IMR-90 (cell line): ENCODE results near the gene TGFB2. TPM values are rescaled to one million over a fixed set of nuclear protein-coding genes. Genes with fewer than 3 reads are reported as not detected.

Experiments
- ATAC-seq: fragments of 200-7000 bp; cut with Tn5 transposase; 2 replicates; pipeline ENCODE4 v1.9.1; 2020; ENCODE audit warnings: low read depth, mild to moderate bottlenecking, moderate library complexity
- BruUV-seq: library from RNA; stranded (reverse); fragments of 400-500 nt; replicated peaks from 2 replicates; lab custom pipeline; 2021; lab: Mats Ljungman, UMichigan
- CTCF ChIA-PET: fragments of 300-600 bp; formaldehyde crosslinking; extraction: SDS; loops from one replicate; lab custom pipeline; 2021; ENCODE audit warnings: antibody characterized with exemption; lab: Yijun Ruan, JAX
- POLR2A ChIA-PET: fragments of 300-600 bp; sonication (Branson Sonifier 250); formaldehyde crosslinking; loops from one replicate; lab custom pipeline; 2022; ENCODE audit warnings: antibody characterized with exemption; ENCODE audit not compliant: unreplicated experiment; lab: Charles Lee
- DNase-seq: peaks from one replicate; pipeline ENCODE4 v3.0.0; 2013
- H2AFZ ChIP-seq: replicated peaks from 2 replicates; pipeline ENCODE3; 2013; ENCODE audit warnings: low read length, mild to moderate bottlenecking; ENCODE audit not compliant: poor library complexity
- H2AK5ac ChIP-seq: 2 replicates; pipeline ENCODE4 v1.6.1; 2013; ENCODE audit warnings: low read depth, low read length, inconsistent platforms
- H2AK9ac ChIP-seq: replicated peaks from 2 replicates; pipeline ENCODE3; 2013; ENCODE audit warnings: mild to moderate bottlenecking, low read depth, low read length, moderate library complexity; ENCODE audit not compliant: poor library complexity
- H2BK120ac ChIP-seq: 2 replicates; pipeline ENCODE4 v1.6.1; 2013; ENCODE audit warnings: low read depth, low read length, inconsistent platforms
- H2BK15ac ChIP-seq: 3 replicates; pipeline ENCODE4 v1.6.1; 2013; ENCODE audit warnings: low read depth, low read length, inconsistent platforms
- H2BK20ac ChIP-seq: 2 replicates; pipeline ENCODE4 v1.6.1; 2013; ENCODE audit warnings: low read depth, mild to moderate bottlenecking, inconsistent platforms, low read length, moderate library complexity
- H2BK5ac ChIP-seq: 2 replicates; pipeline ENCODE4 v1.6.1; 2013; ENCODE audit warnings: mild to moderate bottlenecking, low read depth, low read length, inconsistent platforms; ENCODE audit not compliant: poor library complexity, severe bottlenecking
- H3K14ac ChIP-seq: replicated peaks from 2 replicates; pipeline ENCODE4 v1.6.1; 2013; ENCODE audit warnings: low read depth, low read length, inconsistent platforms
- H3K18ac ChIP-seq: 2 replicates; pipeline ENCODE4 v1.6.1; 2013; ENCODE audit warnings: low read depth, low read length, control low read depth
- H3K23ac ChIP-seq: 2 replicates; pipeline ENCODE4 v1.6.1; 2013; ENCODE audit warnings: low read depth, low read length, inconsistent platforms
- H3K27ac ChIP-seq: 2 replicates; pipeline ENCODE4 v1.5.1; 2013; ENCODE audit warnings: mild to moderate bottlenecking, control low read depth, low read length; ENCODE audit not compliant: insufficient read depth
- H3K27me3 ChIP-seq: 2 replicates; pipeline ENCODE4 v1.6.1; 2013; ENCODE audit warnings: low read length; ENCODE audit not compliant: control insufficient read depth, insufficient read depth
- H3K36me3 ChIP-seq: 2 replicates; pipeline ENCODE4 v1.6.1; 2013; ENCODE audit warnings: low read length, mixed read lengths; ENCODE audit not compliant: control insufficient read depth, insufficient read depth
- H3K4ac ChIP-seq: 2 replicates; pipeline ENCODE4 v1.6.1; 2013; ENCODE audit warnings: low read depth, low read length, inconsistent platforms
- H3K4me1 ChIP-seq: 2 replicates; pipeline ENCODE4 v1.6.1; 2013; ENCODE audit warnings: low read length, mixed read lengths; ENCODE audit not compliant: control insufficient read depth, insufficient read depth
- H3K4me2 ChIP-seq: 2 replicates; pipeline ENCODE4 v1.6.1; 2013; ENCODE audit warnings: low read depth, mild to moderate bottlenecking, control low read depth, low read length, moderate library complexity
- H3K4me3 ChIP-seq: 2 replicates; pipeline ENCODE4 v1.5.1; 2013; ENCODE audit warnings: low read depth, mild to moderate bottlenecking, control low read depth, low read length, moderate library complexity; ENCODE audit not compliant: insufficient read depth
- H3K56ac ChIP-seq: 2 replicates; pipeline ENCODE4 v1.6.1; 2013; ENCODE audit warnings: low read length, inconsistent platforms; ENCODE audit not compliant: insufficient read depth; ENCODE audit errors: extremely low read depth
- H3K79me1 ChIP-seq, 2 experiments: 2 replicates each; pipeline ENCODE4 v1.6.1; 2013; ENCODE audit warnings: low read length in 2 of 2, inconsistent platforms in 1 of 2, low read depth in 1 of 2
- H3K9ac ChIP-seq: 2 replicates; pipeline ENCODE4 v1.6.1; 2013; ENCODE audit warnings: low read depth, low read length, control low read depth
- H3K9me1 ChIP-seq: 2 replicates; pipeline ENCODE4 v1.6.1; 2013; ENCODE audit warnings: low read length, inconsistent platforms; ENCODE audit not compliant: insufficient read depth
- H3K9me3 ChIP-seq: 2 replicates; pipeline ENCODE4 v1.6.1; 2013; ENCODE audit warnings: low read length; ENCODE audit not compliant: control insufficient read depth, insufficient read depth
- H4K20me1 ChIP-seq: 2 replicates; pipeline ENCODE4 v1.6.1; 2013; ENCODE audit warnings: low read length, inconsistent platforms; ENCODE audit not compliant: insufficient read depth
- H4K5ac ChIP-seq: 2 replicates; pipeline ENCODE4 v1.6.1; 2013; ENCODE audit warnings: mild to moderate bottlenecking, low read depth, low read length, control low read depth
- H4K8ac ChIP-seq, 2 experiments: 2 replicates each; pipeline ENCODE4 v1.6.1; 2013; ENCODE audit warnings: low read depth in 2 of 2, low read length in 2 of 2, control low read depth in 1 of 2, inconsistent platforms in 1 of 2
- H4K91ac ChIP-seq: 2 replicates; pipeline ENCODE4 v1.6.1; 2013; ENCODE audit warnings: low read depth, low read length, inconsistent platforms; ENCODE audit not compliant: insufficient read depth
- BHLHE40 ChIP-seq: fragments of 150-350 bp; IDR thresholded peaks from 2 replicates; pipeline ENCODE4 v1.6.1; 2016; ENCODE audit warnings: mild to moderate bottlenecking, low read depth, low read length
- CEBPB ChIP-seq: IDR thresholded peaks from 2 replicates; pipeline ENCODE4 v1.6.1; 2012; ENCODE audit warnings: low read depth, low read length, improper control_type of control experiment
- CHD1 ChIP-seq: IDR thresholded peaks from 2 replicates; pipeline ENCODE4 v1.6.1; 2012; ENCODE audit warnings: low read depth, low read length, improper control_type of control experiment
- ELK1 ChIP-seq: fragments of 150-350 bp; IDR thresholded peaks from 2 replicates; pipeline ENCODE4 v1.6.1; 2016; ENCODE audit warnings: low read depth, mild to moderate bottlenecking, low read length, moderate library complexity, borderline replicate concordance
- FOS ChIP-seq: fragments of 150-350 bp; IDR thresholded peaks from 2 replicates; pipeline ENCODE4 v1.6.1; 2016; ENCODE audit warnings: low read depth, low read length
- WGBS, 2 experiments: methylation state at CpG; one replicate each; pipeline versions ENCODE4 v1.1.5 to v1.1.7; 2013; ENCODE audit warnings: missing lambda C conversion rate in 2 of 2; ENCODE audit not compliant: insufficient read length in 1 of 2; ENCODE audit errors: extremely low coverage in 2 of 2; 5-methylcytosine and 5-hydroxymethylcytosine counted together
- dilution Hi-C: fragments of 300-500 bp; cut with HindIII; formaldehyde crosslinking; loops from one replicate; pipeline ENCODE4 v1.14.3; 2018; ENCODE audit warnings: low sequenced_read_pairs; ENCODE audit not compliant: unreplicated experiment
- in situ Hi-C: fragments of 300-500 bp; cut with MboI; formaldehyde crosslinking; loops from 3 replicates; pipeline ENCODE4 v1.14.3; 2019; ENCODE audit warnings: low sequenced_read_pairs, inconsistent platforms, mixed read lengths
- intact Hi-C: fragments of 100-400 bp; cut with micrococcal nuclease; formaldehyde crosslinking; loops from 2 replicates; pipeline ENCODE4 v1.10.0; 2022
- polyA plus RNA-seq, 3 experiments: library from polyadenylated mRNA; depleted of rRNA; stranded (reverse); fragments of >200 nt; gene quantifications; 2 replicates each; pipeline ENCODE4 v1.2.3, GENCODE V29; 2012; ENCODE audit warnings: low replicate concordance in 1 of 3
- total RNA-seq: library from RNA; depleted of rRNA; stranded (reverse); fragments of >200 nt; gene quantifications from 2 replicates; pipeline ENCODE4 v1.2.3, GENCODE V29; 2012

TGFB2 gene
- total and polyA plus RNA-seq, 2 of the 4 experiments (the other 2 are of a cell fraction): 3.7 to 3.8 TPM

GRCh38 chr1:218314316-218314715, 30.8 kb upstream of the TGFB2 start:
- no peak overlapping the region for H2AFZ ChIP-seq
- TF ChIP-seq CEBPB (no peak), ELK1 (no peak), FOS (no peak), BHLHE40 (no peak), CHD1 (no peak)
- H3K18ac ChIP-seq: no peak overlapping the region
- no peak overlapping the region for H2BK15ac ChIP-seq
- intact Hi-C loops: no loop called here
- H3K27me3 ChIP-seq: no peaks in the 10 kb centered on the region
- no peak overlapping the region for H3K27ac ChIP-seq
- H4K5ac ChIP-seq: no peak overlapping the region
- H2AK9ac ChIP-seq: no peak overlapping the region
- dilution Hi-C loops: no loop called here
- no peak overlapping the region for H3K23ac ChIP-seq
- DNase-seq: no peak
- peaks cover 5% of the 10 kb centered on the region; the same call in 1 of the 2 replicates for H3K4me1 ChIP-seq
- H4K91ac ChIP-seq: no peak overlapping the region
- no peak overlapping the region for H3K4me3 ChIP-seq
- no peak overlapping the region for H2BK5ac ChIP-seq
- no peak overlapping the region for H2BK120ac ChIP-seq
- H3K4ac ChIP-seq: no peak overlapping the region
- no peak overlapping the region for H3K56ac ChIP-seq
- H4K20me1 ChIP-seq: no peaks in the 10 kb centered on the region
- H2AK5ac ChIP-seq: no peak overlapping the region
- in situ Hi-C loops: no loop called here
- no peak overlapping the region for H2BK20ac ChIP-seq
- H3K9ac ChIP-seq: no peak overlapping the region
- H3K9me3 ChIP-seq: no peaks in the 10 kb centered on the region
- 0 out of 2 replicates have a peak, but pooled peaks cover 3% of the 10 kb centered on the region for H3K9me1 ChIP-seq
- no peak overlapping the region for H3K14ac ChIP-seq
- peaks cover 0 to 4% of the 10 kb centered on the region in 2 experiments; a peak in 2 of 4 replicates for H3K79me1 ChIP-seq
- H3K36me3 ChIP-seq: peaks cover 4% of the 10 kb centered on the region
- ChIA-PET POLR2A (no interaction called here), CTCF (interaction anchor here (1.0 kb wide), 1 partner anchor 15 kb away, joined by 4 read pairs; no protein-coding TSS in a partner anchor)
- no peak overlapping the region for H4K8ac ChIP-seq
- H3K4me2 ChIP-seq: no peak overlapping the region
- no CpG with 5 or more reads among the region's 3 CpGs for WGBS, 2 experiments
- no TSS peak for BruUV-seq
- ATAC-seq: no peak
